Psoas muscle (tissue), 8 donors: ENCODE data around the gene RET. TPM values are rescaled to one million over a fixed set of nuclear protein-coding genes. Genes with fewer than 3 reads are reported as not detected.

Source experiments
- ATAC-seq, 4 donors: fragments of 200-7000 bp; cut with Tn5 transposase; one replicate each; pipeline ENCODE4 v1.9.1; 2020; ENCODE audit warnings: moderate library complexity in 3 of 4, mild to moderate bottlenecking in 2 of 4
- DNase-seq, 2 donors: peaks; one replicate each; pipeline ENCODE4 v3.0.0-alpha.2; 2020
- H3K27ac ChIP-seq: fragments of 200-600 bp; one replicate; pipeline ENCODE4 v1.8.0; 2022
- H3K27me3 ChIP-seq, 3 donors: fragments of 200-600 bp in 1 of 3; one replicate each; pipeline versions ENCODE4 v1.6.1 to v1.8.0; 2013 to 2022; ENCODE audit warnings: low read length in 2 of 3, mild to moderate bottlenecking in 2 of 3, moderate library complexity in 1 of 3; ENCODE audit not compliant: insufficient read depth in 3 of 3
- H3K36me3 ChIP-seq, 2 donors: fragments of 200-600 bp in 1 of 2; one replicate each; pipeline versions ENCODE4 v1.6.1 to v1.8.0; 2013 to 2022; ENCODE audit warnings: low read depth in 1 of 2, mild to moderate bottlenecking in 1 of 2, moderate library complexity in 1 of 2; ENCODE audit not compliant: insufficient read depth in 1 of 2
- H3K4me1 ChIP-seq: fragments of 200-600 bp; one replicate; pipeline ENCODE4 v1.8.0; 2022
- H3K4me3 ChIP-seq: fragments of 200-600 bp; one replicate; pipeline ENCODE4 v1.8.0; 2022; ENCODE audit warnings: mild to moderate bottlenecking
- H3K9me3 ChIP-seq: fragments of 200-600 bp; one replicate; pipeline ENCODE4 v1.8.0; 2022
- CTCF ChIP-seq: fragments of 200-600 bp; IDR thresholded peaks from one replicate; pipeline ENCODE4 v1.8.0; 2022; ENCODE audit warnings: antibody characterized with exemption
- WGBS, 3 donors: extraction: QIAGEN DNeasy Blood & Tissue Kit; methylation state at CpG; one replicate each; pipeline versions ENCODE4 v1.1.6 to v1.1.7; 2013; 5-methylcytosine and 5-hydroxymethylcytosine counted together
- intact Hi-C, 2 donors: fragments of 100-400 bp; cut with DNase I; formaldehyde crosslinking; loops; one replicate each; pipeline versions ENCODE4 v1.11.0 to v1.14.2; 2022
- polyA plus RNA-seq, 3 donors: library from polyadenylated mRNA; stranded (reverse); fragments of 200-250 nt; gene quantifications; one replicate each; pipeline ENCODE4 v1.2.3, GENCODE V29; 2013
- total RNA-seq, 4 donors: library from RNA; stranded (reverse); fragmentation: NEBNext Ultra II Directional in 2 of 4; extraction: Animal tissue kit (Norgen Biotek cat#: 25700) in 2 of 4; gene quantifications; one replicate each; pipeline versions ENCODE4 v1.2.1 to v1.2.4, GENCODE V29; 2021 to 2023
- donor health status: healthy with polysubstance abuse.
- donor health status: DM: no; HTN: no; CAD: no; lungs with moderate emphysema.
- donor health status: Bipolar disorder and iron deficiency.
- donor health status: healthy.
- donor health status: DM: yes; HTN: yes; CAD: no.
- donor health status: DM: no; HTN: no; CAD: no.
- donor health status: DM: no; HTN: no; CAD: no.
- donor health status: DM: yes; HTN: yes; CAD: no.

RET gene
- total and polyA plus RNA-seq, 7 donors = 0.35 to 2.6 (median 0.60) TPM

GRCh38 chr10:43059828-43060227 is 17.0 kb upstream of the RET start:
- no peaks in the 10 kb centered on the region for H3K27me3 ChIP-seq
- no peak overlapping the region for H3K27ac ChIP-seq
- H3K9me3 ChIP-seq = no peaks in the 10 kb centered on the region
- H3K4me3 ChIP-seq = no peak overlapping the region
- no peaks in the 10 kb centered on the region for H3K36me3 ChIP-seq
- peak in 1 of 4 donors; percentile 15 for ATAC-seq
- no peak for TF ChIP-seq CTCF
- WGBS, 3 donors = 66 to 72% (median 67%) methylated on average over 7 of the region's 7 CpGs
- no peaks in the 10 kb centered on the region for H3K4me1 ChIP-seq
- intact Hi-C loops = no loop called here
- peak in 1 of 2 donors; percentile 3 for DNase-seq

- Histone ChIP-seq H3K36me3 (no peaks in the 10 kb centered on the region), H3K9me3 (no peaks in the 10 kb centered on the region), H3K27me3 (no peaks in the 10 kb centered on the region), H3K4me3 (no peak overlapping the region), H3K27ac (no peak overlapping the region), H3K4me1 (no peaks in the 10 kb centered on the region)
- WGBS, 3 donors = 41 to 59% (median 45%) methylated on average over 6 of the region's 6 CpGs
- TF ChIP-seq CTCF = no peak
- ATAC-seq = peak in 3 of 4 donors; percentile 47 to 73 (median 64)
- intact Hi-C loops = no loop called here
- DNase-seq = peak; percentile 7 to 32
Measured at GRCh38 chr10:43060291-43060690, 16.6 kb upstream of the RET start.

DNA sequence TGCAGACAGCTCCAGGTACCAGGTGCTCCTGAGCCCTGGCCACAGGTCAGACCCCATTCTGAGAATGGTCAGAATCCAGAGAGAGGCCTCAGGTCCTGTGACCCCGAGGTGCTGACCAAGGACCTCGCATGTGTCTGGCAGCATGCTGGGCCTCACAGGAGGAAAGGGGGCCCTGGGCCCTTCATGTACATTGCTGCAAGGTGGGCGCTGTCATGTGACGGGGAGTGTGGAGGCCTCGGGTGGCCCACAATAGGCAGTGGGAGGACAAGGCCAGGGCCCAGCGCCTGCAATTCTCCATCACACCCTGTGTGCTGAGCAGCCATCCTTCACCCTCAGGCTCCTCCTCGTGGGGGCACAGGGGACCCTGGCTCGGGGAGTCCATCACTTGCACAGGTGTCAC is 15.5 kb upstream of the RET start:
- no peak for TF ChIP-seq CTCF
- no peaks in the 10 kb centered on the region for H3K36me3 ChIP-seq
- 89 to 95% (median 90%) methylated on average over 8 of the region's 8 CpGs for WGBS, 3 donors
- no peaks in the 10 kb centered on the region for H3K27me3 ChIP-seq
- intact Hi-C loops = no loop called here
- H3K4me1 ChIP-seq = no peaks in the 10 kb centered on the region
- no peak overlapping the region for H3K27ac ChIP-seq
- H3K4me3 ChIP-seq = no peak overlapping the region
- no peaks in the 10 kb centered on the region for H3K9me3 ChIP-seq
- DNase-seq (peak in 1 of 2 donors; percentile 30), ATAC-seq (no peak)

- Histone ChIP-seq H3K9me3 (no peaks in the 10 kb centered on the region), H3K36me3 (no peaks in the 10 kb centered on the region), H3K27ac (no peak overlapping the region), H3K27me3 (no peaks in the 10 kb centered on the region), H3K4me1 (no peaks in the 10 kb centered on the region), H3K4me3 (no peak overlapping the region)
- 92 to 95% (median 92%) methylated on average over 9 of the region's 9 CpGs for WGBS, 3 donors
- intact Hi-C loops = no loop called here
- ATAC-seq (no peak), DNase-seq (no peak)
- TF ChIP-seq CTCF = no peak
Measured at GRCh38 chr10:43061760-43062159, 15.1 kb upstream of the RET start.

DNA sequence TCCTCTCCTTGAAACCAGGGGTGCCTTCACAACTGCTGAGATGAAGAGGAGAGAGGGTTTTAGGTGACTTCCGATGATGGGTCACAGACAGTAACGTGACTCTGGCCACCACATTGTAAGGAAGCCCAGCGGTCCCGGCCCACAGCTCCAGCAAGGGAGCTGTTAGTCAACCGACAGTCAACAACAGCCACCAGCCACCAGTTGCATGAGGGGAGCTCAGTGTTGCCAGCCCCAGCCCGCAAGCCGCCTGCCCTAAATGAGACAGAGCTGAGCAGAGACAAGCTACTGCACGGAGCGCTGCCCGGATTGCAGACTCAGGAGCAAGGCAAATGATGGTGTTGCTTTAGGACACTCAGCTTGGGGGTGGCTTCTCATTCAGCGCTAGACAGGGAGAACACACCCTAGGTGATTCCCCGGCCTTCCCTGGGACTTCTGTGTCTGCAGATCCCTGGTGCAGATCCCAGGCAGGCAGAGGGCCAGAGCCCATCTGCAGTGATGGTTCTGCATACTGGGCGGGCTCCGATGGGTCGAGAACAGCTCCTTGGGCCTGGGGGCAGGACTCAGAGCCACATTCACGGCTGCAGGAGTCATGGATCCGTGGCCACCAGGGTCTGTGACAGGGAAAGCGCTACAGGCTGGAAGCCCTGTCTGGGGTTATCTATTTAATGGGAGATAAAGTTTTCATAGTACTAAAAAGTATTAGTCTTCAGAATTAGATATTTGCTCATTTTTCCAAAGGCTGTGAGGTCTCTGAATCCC is 14.3 kb upstream of the RET start:
- intact Hi-C loops = no loop called here
- Histone ChIP-seq H3K27ac (no peak overlapping the region), H3K9me3 (no peaks in the 10 kb centered on the region), H3K36me3 (no peaks in the 10 kb centered on the region), H3K27me3 (no peaks in the 10 kb centered on the region), H3K4me1 (no peaks in the 10 kb centered on the region), H3K4me3 (no peak overlapping the region)
- no peak for TF ChIP-seq CTCF
- DNase-seq (peak in 1 of 2 donors; percentile 28), ATAC-seq (no peak)
- 91 to 95% (median 94%) methylated on average over 18 of the region's 18 CpGs for WGBS, 3 donors
